GM21528 (cell line): Measurements from ENCODE around the gene CLEC16A.

Experiments
- ATAC-seq: cut with Tn5 transposase; IDR thresholded peaks from one replicate; pipeline ENCODE4 v1.9.1; 2021; ENCODE audit warnings: mild to moderate bottlenecking, moderate library complexity; ENCODE audit not compliant: unreplicated experiment, low FRiP score

The CLEC16A gene

DNA sequence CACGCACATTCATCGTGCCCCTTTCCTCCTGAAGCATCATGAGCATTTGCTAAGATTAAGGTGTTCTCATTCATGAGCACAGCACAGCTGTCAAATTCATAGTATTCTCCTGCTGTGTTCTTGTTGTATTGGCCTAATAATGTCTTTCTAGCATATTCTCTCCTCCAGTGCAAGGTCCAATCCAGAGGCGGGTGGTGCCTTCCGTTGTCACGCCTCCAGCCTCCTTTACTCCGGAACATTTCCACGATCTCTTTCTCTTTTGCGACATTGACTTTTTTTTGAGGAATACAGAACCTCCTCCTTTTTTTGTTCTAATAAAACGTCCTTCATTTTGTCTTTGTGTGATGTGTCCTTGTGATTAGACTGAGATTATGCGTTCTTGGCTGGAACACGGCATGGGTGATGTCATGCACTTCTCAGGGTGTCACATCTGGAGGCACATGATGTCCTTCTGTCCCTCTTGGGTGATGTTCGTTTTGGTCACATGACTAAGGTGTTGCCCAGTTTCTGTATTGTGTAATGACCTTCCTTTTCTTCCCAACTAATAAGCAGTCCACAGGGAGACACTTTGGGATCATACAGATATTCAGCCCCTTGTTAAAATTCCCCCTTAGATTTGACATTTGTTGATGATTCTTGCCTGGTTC, 66.3 kb downstream of the CLEC16A start:
- no peak for ATAC-seq

DNA sequence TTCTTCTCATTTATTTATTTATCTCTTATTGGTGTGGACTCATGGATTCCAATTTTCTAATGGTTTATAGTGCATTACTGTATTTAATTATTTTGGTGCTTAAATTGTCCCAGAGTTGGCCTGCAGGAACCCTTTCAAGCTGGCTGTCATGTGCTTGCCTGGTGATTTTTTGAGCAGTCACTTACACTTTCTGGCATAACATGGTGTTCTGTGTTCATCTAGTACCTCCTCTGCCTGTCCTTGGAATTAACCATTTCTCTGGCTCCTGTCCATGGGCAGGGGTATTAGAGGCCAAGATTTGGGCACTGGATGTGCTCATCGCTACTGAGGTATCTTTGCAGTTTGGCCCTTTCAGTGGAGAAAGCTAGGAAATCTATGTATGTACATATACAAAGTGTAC, 67.0 kb downstream of the CLEC16A start:
- ATAC-seq, result no peak

DNA sequence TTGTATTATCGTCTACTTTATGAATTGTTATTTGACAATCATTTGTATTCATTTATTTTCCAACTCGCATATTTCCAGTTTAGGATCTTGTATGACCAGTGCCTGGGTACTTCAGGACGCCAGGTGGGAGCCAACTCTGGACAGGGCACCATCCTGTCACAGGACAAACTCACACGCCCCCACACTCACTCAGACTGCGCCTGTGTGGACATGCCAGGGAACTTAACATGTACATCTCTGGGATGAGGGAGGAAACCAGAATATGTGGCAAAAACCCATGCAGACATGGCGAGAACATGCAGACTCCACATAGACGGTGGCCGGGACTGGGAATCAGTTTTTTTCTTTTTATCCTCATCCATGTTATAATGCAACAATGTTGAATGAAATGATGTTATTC, 68.5 kb downstream of the CLEC16A start:
- ATAC-seq, result no peak

DNA sequence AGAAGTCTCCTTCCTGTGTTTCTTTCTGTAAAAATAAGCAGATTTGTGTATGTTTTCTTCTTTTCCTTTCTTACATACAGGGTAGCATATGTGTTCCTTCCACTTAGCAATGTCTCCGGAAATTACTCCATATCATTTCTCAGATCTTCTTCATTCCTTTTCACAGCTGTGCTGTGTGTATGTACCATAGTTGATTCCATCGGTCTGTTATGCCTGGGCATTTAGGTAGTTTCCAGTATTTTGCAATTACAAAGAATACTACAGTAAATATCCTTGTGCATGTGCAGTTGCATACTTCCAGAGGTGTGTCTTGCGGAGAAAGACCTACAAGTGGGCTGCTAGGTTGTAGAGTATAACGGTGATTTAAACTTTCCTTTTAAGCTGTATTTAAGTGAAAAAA, 69.8 kb downstream of the CLEC16A start:
- no peak for ATAC-seq

DNA sequence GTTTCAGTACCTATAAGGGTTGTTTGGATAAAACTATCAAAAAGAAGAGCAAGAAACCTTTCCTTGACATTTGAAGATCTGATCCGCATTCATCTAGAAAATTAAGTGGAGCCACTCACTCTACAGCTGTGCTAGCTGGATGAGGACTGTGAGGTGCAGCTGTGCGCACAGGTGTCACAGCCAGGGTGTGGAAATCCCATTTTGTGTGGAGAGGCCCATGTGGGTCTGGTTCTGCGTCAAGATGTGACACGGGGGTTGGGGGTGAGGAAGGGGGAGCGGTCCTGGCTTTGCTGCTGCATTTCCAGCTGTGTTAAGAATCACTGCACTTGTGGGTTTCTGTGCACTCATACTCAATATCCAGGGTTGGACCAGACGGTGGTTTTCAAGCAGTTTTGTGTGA, 70.7 kb downstream of the CLEC16A start:
- ATAC-seq, result no peak

DNA sequence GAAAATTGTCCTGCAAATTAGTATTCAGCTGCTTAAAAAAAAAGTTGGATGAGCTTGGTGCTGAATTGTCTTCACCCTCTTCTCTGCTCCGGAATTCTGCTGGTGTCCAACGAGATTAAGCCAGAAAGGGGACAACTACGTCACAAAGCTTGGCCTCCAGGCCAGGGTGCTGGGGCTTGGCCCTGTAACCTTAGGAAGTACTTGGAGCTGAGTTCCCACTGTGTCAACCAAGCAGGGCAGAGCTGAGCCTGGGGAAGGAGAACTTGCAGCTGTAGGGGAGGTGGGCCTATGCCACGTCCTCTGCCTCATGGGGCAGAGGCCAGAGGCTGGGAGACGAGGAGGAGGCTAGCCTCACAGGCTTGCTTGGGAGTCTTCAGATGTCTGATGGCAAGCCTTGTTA, 71.2 kb downstream of the CLEC16A start:
- ATAC-seq, result no peak

DNA sequence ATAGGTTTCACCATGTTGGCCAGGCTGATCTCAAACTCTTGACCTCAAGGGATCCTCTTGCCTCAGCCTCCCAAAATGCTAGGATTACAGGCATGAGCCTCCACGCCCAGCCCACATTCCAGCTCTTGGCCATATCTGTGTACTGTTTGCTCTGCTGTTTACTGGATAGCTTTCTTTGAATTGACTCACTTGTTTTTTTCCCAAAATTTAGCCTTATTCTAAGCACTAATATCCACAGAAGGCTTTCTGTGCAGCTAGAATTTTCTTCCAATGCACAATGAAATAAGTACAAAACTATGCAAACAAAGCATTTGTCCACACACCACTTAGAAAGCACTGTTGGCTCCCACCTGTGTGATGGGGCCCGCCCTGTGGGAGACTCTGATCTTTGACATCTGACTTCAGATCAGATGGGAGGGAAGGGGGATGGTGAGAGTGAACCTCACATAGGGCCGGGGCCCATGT, 72.2 kb downstream of the CLEC16A start:
- ATAC-seq, result no peak

DNA sequence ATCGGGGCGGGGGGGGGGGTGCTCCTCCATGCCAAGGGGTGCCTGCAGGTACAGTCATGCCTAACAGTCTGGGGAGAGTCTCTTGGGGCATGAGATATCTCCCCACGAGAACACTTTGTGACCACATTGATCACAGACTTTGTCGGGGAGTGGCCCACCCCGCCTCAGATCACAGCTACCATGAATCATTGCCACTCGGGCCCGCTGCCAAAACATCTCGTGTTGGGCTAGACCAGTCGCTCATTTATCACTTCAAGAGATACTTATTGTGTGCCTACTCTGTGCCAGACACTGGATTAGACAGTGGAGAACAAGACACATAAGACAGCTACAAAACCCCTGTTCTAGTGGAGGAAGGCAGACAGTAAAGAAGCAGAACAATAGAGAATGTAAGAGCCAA, 72.6 kb downstream of the CLEC16A start:
- ATAC-seq, result no peak

DNA sequence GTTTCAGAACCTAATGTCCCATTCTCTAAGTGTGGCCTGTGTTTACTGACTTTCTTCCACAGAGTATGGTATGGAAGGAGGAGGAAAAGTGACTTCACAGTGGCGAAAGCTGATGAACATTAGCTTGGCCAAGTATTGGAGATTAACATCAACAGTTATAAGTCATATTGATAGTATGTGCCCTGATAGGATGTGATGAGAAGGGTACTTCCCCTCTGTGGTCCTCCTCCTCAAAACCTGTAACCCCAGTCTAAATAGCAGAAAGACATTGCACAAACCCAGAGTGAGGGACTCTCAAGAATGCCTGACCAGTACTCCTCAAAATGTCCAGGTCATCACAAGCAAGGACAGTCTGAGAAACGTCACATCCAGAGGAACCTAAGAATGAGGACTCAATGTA, 73.1 kb downstream of the CLEC16A start:
- ATAC-seq, result no peak

DNA sequence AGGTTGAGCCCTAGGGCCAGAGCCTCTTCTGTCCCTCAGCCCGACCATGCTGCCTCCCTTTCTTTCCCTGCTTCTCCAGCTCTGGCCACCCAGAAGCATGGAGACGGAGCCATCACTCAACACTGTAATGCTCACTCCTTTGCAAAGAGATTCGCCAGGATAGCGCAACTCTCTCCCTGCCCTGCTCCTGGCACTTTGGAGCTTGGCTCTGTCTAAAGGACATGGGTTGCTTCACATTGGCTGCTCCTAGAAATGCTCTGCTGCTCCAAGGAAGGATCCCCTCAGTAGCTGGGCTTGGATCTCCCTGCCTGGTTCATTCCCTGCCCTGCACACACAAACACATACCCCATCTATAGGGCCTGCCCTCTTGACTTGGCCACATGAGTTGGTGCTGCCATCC, 76.0 kb downstream of the CLEC16A start:
- ATAC-seq, result no peak

DNA sequence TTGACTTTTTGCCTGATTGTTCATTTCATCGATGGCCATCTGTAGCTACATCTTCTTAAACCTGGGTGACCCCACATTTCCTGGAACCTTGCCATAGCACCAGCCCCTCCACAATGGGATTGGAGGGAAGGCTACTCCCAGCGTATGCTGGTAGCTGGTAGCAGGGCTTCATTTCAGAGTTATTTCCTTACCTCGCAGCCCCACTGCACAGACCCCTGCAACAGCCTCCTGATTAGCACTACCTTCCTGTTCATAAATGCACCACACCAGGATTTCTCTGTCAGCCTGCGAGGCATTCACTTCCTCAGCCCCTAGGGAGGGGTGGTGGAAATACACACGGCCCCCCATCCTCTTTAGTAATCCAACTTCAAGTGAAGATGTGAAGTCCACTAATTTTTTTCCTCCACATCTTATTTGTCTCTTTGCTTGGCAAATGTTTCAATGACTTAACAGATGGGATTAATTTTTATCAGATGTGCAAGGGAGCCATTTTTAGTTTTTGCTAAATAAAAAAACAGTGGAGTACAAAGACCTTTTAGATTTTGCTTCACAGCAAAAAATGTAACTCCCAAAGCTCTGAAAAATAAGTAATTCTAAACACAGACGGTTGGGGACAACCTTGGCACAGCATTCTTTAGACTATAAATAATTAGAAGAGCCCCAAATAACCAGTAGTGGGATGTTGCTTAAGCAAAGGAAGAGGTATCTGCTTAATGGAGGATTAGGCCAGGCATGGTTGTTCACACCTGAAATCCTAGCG, 76.6 kb downstream of the CLEC16A start:
- ATAC-seq, result no peak

DNA sequence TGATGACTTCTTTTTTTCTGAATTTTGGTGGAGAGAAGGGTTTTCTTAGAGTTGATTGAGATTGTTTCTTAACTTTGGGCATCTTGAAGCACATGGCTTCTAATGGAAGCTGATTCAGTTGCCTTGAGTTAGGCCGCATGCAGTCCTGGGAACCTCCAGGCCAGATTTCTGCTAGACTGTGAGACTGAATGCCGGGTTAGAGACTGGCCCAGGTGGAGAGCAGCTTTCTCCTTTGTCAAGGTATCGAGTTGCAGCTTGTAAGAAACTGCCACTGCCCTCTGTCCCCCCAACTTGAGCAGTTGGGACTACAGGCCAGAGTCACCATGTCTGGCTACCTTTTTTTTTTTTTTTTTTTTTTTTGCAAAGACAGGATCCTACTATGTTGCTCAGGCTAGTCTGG, 77.6 kb downstream of the CLEC16A start:
- no peak for ATAC-seq

DNA sequence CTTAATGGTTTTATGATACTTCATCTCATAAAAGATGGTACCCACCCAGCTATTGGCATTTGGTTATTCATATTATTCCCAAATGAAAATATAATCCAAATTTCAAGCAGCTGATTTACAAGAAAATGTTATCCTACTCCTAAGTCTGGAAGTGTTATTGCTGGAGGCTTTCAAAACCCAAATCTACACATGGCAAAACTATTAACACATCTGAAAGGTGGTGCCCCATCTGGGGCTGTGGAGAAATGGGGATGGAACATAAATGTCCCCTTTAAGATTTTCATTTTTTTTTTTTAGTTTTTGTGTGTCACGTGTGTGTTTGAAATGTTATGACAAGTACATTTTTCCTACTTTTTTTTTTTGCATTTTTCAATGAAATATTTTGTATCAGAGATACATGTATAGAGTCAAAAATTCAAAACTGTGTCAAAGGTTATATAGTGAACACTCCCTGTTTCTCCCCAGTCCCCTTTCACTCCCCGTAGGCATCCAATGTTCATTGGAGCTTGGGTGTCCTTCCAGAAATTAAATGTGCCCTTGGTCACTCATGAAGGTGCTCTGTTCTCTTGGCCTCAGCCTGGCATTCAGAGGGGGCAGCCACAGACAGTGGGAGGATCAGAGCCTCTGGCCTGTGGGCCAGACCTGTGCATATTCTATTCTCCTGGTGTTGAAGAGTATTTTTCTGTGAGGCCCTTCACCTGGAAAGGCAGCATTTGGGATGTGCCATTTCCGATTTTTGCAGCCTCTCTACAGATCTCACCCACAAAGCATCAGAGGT, 79.1 kb downstream of the CLEC16A start:
- ATAC-seq, result no peak

DNA sequence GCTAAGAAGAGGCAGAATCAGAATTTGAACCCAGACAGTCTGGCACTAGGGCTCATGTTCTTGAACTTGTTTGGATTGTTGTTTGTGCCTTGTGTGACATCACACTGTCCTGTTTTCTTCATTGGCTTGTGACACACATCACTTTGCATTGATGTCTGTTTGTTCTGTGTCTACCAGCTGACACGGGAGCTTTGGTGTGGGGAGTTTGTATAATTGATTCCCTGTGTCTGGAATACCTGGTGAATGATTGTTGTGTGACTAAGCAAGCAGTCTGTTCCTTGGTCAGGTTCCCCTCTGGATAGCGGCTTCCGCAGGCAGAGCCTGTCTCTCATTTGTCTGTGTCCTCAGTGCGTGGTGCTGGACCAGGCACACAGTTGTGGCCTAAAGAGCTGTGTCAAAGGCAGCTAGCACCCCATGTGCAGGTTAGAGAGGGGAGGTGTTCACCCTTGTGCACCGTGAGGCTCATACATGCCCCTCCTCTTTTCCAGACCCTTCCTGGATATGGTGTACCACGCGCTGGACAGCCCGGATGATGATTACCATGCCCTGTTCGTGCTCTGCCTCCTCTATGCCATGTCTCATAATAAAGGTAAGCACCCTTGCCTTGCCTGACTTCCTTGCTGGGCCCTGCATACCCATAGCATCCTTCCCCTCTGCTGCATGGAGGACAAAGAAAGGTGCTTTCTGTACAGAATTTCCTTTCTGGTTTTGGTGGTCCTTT, 80.1 kb downstream of the CLEC16A start:
- ATAC-seq, result no peak

DNA sequence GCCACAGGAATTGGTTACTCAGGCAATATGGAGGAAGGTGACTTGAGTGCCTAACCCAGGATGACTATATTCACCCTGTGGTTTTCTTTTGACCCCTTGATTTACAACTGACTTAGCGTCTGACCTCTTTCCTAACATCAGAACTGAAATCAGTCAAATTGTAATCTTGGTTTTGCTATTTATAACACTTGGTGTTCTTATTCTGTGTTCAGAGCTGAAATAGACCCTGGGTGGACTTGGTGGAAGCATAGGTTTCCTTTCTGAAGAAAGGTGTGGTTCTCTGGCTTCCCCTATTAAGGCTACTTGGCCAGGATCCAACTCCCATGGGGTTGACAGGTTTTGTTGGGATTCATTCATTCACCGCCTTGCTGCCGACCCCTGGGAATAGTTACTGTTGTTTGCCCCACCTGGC, 80.8 kb downstream of the CLEC16A start:
- ATAC-seq, result no peak

DNA sequence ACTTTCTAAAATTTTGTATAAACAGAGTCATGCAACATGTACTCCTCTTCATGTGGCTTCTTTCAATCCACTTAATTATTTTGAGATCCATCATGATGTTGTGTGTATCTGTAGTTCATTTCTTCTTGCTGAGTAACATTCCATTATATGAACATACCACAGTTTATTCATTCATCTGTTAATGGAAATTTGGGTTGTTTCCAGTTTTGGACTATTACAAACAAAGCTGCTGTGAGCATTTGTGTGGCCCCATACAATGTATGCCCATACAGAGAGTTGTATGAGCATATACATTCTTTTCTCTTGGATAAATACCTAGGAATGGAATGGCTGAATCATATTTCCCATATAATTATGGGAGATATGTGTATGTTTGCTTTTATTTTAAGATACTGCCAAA, 85.6 kb downstream of the CLEC16A start:
- ATAC-seq, result no peak

DNA sequence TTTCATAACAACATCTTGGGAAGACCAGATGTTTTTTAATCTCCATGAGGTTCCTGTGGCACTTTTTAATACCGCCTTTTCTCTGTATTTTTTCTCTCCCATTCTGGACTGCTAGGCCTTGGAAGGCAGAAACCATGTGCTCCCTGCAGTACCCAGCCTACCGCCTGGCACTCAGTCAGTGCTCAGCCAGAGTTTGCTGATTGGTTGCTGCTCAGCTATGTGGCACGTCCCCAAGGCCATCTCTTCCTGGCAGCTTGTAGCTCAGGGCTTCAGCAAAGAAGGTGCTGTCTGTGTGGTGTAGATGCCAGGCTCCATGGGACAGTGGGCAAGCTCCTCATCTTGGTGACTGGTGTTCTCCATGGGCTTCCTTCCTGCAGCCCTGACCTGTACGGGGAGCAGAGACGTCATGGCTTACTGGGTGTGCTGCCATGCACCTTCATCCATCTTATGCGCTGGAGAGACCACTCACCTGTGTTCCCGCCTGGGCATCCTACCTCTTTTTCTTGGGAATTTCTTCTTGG, 86.7 kb downstream of the CLEC16A start:
- ATAC-seq, result no peak

DNA sequence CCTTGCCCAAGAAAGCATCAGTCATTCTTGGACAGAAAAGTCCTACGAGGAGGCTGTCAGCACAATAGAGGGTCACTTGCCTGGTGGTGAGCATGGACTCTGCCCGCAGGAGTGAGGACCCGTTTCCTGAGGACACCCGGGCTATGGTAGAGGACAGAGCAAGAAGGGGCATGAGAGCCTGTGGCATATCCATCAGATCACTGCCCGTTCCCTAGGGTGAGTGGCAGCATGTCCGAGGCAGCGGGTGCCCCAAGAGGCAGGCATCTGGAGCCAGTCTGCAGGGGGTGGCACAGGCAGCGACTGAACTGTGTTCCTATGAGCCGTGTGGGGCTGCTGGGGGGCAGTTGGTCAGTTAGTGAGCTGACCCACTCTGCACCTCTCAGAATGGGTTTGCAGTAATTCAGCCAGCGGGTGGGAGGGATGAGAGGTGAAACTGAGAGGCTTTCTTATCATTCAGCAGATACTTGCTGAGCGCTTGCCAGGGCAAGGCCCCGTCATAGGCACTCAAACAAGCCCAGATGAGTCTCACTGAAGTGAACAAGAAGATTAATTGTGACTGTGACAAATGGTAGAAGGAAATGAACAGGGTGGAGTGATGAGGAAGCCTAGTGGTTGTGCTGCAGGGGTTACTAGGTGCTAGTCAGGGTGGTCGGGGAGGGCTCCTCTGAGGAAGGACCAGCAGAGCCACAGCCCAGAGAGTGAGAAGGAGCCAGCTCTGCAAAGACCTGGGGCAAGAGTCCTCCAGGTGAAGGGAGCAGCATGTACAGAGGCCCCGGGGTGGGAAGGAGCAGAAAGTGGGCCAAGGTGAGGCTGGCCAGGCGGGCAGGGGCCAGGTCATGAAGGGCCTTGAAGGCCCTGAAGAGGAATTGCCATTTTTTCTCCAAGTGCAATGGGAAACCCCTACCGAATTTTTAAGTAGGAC, 87.9 kb downstream of the CLEC16A start:
- no peak for ATAC-seq

DNA sequence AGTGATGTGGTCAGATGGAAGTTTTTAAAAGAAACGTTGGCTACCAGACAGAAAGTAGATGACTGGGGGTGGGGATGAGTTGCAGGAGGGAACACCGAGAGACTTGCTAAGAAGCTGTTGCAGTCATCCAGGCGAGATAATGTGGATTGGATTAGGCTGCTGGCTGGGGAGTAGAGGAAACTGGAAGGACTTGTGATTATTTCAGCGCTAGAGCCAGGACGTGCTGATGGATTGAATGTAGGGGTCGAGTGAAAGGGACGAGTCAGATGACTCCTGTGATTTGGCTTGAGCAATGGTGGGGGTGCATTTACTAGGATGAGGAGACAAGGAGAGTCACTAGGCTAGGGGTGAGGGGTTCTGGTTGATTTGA, 88.5 kb downstream of the CLEC16A start:
- no peak for ATAC-seq
